Keratinocyte (primary cell): ENCODE data around the gene SCUBE1.

Source experiments
- EZH2 ChIP-seq: IDR thresholded peaks from one replicate; pipeline ENCODE4 v1.6.1; 2012; ENCODE audit warnings: inconsistent platforms, mild to moderate bottlenecking, low read length, moderate library complexity
- TF ChIP-seq, protein P1 (sequence below), 3 experiments: IDR thresholded peaks in 1 of 3; conservative IDR thresholded peaks in 1 of 3; optimal IDR thresholded peaks in 1 of 3; 2 replicates in 2 of 3; 3 replicates in 1 of 3; pipeline versions ENCODE3 to v1.5.1; 2011; ENCODE audit warnings: low read length in 3 of 3, mild to moderate bottlenecking in 3 of 3, moderate library complexity in 2 of 3, control low read depth in 1 of 3, inconsistent platforms in 1 of 3; ENCODE audit not compliant: insufficient read depth in 2 of 3; ENCODE audit errors: extremely low read depth in 1 of 3

DNA sequence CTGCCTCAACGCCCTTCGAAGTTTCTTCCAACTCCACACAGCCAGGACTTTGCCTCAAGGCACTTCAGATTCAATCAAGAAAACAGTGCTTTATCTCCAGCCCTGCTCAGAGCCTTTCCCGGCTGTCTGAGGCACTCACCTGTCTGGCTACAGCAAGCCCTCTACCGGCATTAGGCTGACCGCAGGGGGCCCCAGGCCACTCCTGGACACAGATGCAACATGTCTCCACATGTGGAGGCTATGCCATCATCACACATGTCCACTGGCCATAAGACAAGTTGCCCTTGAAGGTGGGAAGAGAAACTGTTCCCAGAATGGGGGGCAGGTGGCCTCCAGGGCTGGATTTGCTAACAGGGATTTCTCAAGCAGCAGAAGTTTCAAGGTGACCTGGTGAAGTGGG is 10.0 kb downstream of the SCUBE1 start:
- TF ChIP-seq, protein P1, sequence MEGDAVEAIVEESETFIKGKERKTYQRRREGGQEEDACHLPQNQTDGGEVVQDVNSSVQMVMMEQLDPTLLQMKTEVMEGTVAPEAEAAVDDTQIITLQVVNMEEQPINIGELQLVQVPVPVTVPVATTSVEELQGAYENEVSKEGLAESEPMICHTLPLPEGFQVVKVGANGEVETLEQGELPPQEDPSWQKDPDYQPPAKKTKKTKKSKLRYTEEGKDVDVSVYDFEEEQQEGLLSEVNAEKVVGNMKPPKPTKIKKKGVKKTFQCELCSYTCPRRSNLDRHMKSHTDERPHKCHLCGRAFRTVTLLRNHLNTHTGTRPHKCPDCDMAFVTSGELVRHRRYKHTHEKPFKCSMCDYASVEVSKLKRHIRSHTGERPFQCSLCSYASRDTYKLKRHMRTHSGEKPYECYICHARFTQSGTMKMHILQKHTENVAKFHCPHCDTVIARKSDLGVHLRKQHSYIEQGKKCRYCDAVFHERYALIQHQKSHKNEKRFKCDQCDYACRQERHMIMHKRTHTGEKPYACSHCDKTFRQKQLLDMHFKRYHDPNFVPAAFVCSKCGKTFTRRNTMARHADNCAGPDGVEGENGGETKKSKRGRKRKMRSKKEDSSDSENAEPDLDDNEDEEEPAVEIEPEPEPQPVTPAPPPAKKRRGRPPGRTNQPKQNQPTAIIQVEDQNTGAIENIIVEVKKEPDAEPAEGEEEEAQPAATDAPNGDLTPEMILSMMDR (optimal IDR thresholded peaks at IDR 0.05 in 1 of 3, IDR thresholded peaks at IDR 0.05 in 1 of 3, conservative IDR thresholded peaks at IDR 0.05 in 1 of 3; ENCODE audit: extremely low read depth in 1 of 3, insufficient read depth in 2 of 3, low read length in 3 of 3): no peak
- TF ChIP-seq EZH2: no peak
